HepG2 (cell line): Measurements from ENCODE around the gene CNOT6.

Source experiments
- ELF1 ChIP-seq: sonication (generic); formaldehyde crosslinking; IDR thresholded peaks from 2 replicates; pipeline ENCODE4 v1.4.0; 2020; ENCODE audit warnings: missing genetic modification reagents
- RAD51 ChIP-seq: fragments of 450-650 bp; IDR thresholded peaks from 2 replicates; pipeline ENCODE4 v1.6.1; 2016; ENCODE audit warnings: borderline replicate concordance
- RBFOX2 ChIP-seq: fragments of 200-400 bp; formaldehyde crosslinking; IDR thresholded peaks from 2 replicates; pipeline ENCODE4 v1.6.1; 2017; ENCODE audit warnings: low read depth, mild to moderate bottlenecking, low read length
- ZNF180 ChIP-seq: sonication (generic); formaldehyde crosslinking; IDR thresholded peaks from 2 replicates; pipeline ENCODE4 v1.4.0; 2020; ENCODE audit warnings: low read depth, missing genetic modification reagents, borderline replicate concordance
- ZNF484 ChIP-seq: sonication (generic); formaldehyde crosslinking; IDR thresholded peaks from 2 replicates; pipeline ENCODE4 v1.5.1; 2020; ENCODE audit warnings: mild to moderate bottlenecking, low read depth, missing genetic modification reagents, borderline replicate concordance
- ZNF652 ChIP-seq: IDR thresholded peaks from 2 replicates; pipeline ENCODE4 v1.6.1; 2016; ENCODE audit warnings: low read depth, borderline replicate concordance
- TF ChIP-seq, protein P1 (sequence below): sonication (generic); formaldehyde crosslinking; IDR thresholded peaks from 2 replicates; pipeline ENCODE4 v1.5.0; 2020; ENCODE audit warnings: mild to moderate bottlenecking, missing genetic modification reagents, moderate library complexity
- TF ChIP-seq, protein P2 (sequence below): sonication (generic); formaldehyde crosslinking; IDR thresholded peaks from 2 replicates; pipeline ENCODE4 v1.4.0; 2020; ENCODE audit warnings: missing genetic modification reagents
- TF ChIP-seq, protein P3 (sequence below): sonication (generic); formaldehyde crosslinking; IDR thresholded peaks from 2 replicates; pipeline ENCODE4 v1.4.0; 2020; ENCODE audit warnings: mild to moderate bottlenecking, missing genetic modification reagents

DNA sequence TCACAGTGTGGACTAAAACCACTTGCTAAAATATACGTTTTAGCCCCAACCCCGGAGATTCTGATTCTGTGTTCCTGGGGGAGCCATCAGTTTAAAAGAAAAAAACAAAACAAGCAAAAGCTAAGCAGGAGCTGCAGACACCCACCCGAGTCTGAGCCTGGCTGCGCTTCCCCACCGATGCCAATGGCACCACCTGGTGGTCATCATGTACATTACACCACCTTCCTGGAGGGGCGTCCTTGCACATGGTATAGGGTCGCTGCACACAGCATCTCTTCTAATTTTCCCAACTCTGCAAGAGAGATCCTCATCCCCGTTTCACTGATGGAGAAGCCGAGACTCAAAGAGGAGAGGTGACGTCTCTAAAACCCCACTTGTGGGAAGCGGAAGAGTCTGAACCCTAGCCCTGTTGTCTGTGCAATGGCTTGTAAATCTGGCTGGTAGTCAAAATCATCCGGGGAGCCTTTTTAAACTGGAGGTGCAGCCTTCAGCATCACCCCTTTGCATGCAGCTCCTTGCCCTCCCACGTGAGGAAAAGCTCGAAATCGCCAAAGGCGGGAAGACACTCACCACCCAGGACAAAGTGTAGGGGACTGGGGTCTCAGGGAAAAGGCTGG, 23.1 kb upstream of the CNOT6 start:
- TF ChIP-seq ZNF652 (CRISPR knock-in tag) = no peak
- TF ChIP-seq ZNF180 = no peak
- TF ChIP-seq, protein P1, sequence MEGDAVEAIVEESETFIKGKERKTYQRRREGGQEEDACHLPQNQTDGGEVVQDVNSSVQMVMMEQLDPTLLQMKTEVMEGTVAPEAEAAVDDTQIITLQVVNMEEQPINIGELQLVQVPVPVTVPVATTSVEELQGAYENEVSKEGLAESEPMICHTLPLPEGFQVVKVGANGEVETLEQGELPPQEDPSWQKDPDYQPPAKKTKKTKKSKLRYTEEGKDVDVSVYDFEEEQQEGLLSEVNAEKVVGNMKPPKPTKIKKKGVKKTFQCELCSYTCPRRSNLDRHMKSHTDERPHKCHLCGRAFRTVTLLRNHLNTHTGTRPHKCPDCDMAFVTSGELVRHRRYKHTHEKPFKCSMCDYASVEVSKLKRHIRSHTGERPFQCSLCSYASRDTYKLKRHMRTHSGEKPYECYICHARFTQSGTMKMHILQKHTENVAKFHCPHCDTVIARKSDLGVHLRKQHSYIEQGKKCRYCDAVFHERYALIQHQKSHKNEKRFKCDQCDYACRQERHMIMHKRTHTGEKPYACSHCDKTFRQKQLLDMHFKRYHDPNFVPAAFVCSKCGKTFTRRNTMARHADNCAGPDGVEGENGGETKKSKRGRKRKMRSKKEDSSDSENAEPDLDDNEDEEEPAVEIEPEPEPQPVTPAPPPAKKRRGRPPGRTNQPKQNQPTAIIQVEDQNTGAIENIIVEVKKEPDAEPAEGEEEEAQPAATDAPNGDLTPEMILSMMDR (CRISPR knock-in tag) = peak; percentile 85
- TF ChIP-seq RBFOX2 = no peak
- TF ChIP-seq ELF1 = no peak
- TF ChIP-seq ZNF484 (CRISPR knock-in tag) = no peak
- no peak for TF ChIP-seq RAD51
- TF ChIP-seq, protein P2, sequence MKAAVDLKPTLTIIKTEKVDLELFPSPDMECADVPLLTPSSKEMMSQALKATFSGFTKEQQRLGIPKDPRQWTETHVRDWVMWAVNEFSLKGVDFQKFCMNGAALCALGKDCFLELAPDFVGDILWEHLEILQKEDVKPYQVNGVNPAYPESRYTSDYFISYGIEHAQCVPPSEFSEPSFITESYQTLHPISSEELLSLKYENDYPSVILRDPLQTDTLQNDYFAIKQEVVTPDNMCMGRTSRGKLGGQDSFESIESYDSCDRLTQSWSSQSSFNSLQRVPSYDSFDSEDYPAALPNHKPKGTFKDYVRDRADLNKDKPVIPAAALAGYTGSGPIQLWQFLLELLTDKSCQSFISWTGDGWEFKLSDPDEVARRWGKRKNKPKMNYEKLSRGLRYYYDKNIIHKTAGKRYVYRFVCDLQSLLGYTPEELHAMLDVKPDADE (CRISPR knock-in tag) = no peak
- TF ChIP-seq, protein P3, sequence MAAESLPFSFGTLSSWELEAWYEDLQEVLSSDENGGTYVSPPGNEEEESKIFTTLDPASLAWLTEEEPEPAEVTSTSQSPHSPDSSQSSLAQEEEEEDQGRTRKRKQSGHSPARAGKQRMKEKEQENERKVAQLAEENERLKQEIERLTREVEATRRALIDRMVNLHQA (CRISPR knock-in tag) = no peak
